Nephron (organoid): ENCODE results near the gene ARHGEF33.

Source experiments
- H3K27ac Mint-ChIP-seq, 3 experiments: 2 replicates each; pipeline ENCODE4 v1.8.0; 2020; ENCODE audit warnings: mixed read lengths in 3 of 3, mild to moderate bottlenecking in 2 of 3, moderate library complexity in 1 of 3
- H3K27me3 Mint-ChIP-seq: 2 replicates; pipeline ENCODE4 v1.8.0; 2021; ENCODE audit warnings: low read depth, mild to moderate bottlenecking, moderate library complexity, mixed read lengths
- H3K36me3 Mint-ChIP-seq: 2 replicates; pipeline ENCODE4 v1.8.0; 2020; ENCODE audit warnings: low read depth, mixed read lengths
- H3K4me1 Mint-ChIP-seq: 2 replicates; pipeline ENCODE4 v1.8.0; 2020; ENCODE audit warnings: mixed read lengths
- H3K4me3 Mint-ChIP-seq, 3 experiments: 2 replicates each; pipeline ENCODE4 v1.8.0; 2020; ENCODE audit warnings: mild to moderate bottlenecking in 3 of 3, mixed read lengths in 3 of 3, moderate library complexity in 2 of 3
- H3K9me3 Mint-ChIP-seq: 2 replicates; pipeline ENCODE4 v1.8.0; 2020; ENCODE audit warnings: mixed read lengths
- TF ChIP-seq, protein P1 (sequence below), 3 experiments: fragments of 200-600 bp; sonication (generic); IDR thresholded peaks; one replicate each; pipeline ENCODE4 v1.5.0; 2021; ENCODE audit warnings: antibody characterized with exemption in 3 of 3; ENCODE audit not compliant: unreplicated experiment in 3 of 3

ARHGEF33 gene

GRCh38 chr2:39000552-39000951 lies 110.9 kb downstream of the ARHGEF33 start:
- Mint-ChIP-seq H3K4me1 (peaks cover 4% of the 10 kb centered on the region), H3K4me3 (no peak overlapping the region), H3K9me3 (no peaks in the 10 kb centered on the region), H3K27me3 (no peaks in the 10 kb centered on the region), H3K36me3 (peaks cover 54% of the 10 kb centered on the region), H3K27ac (no peak overlapping the region)
- TF ChIP-seq, protein P1, sequence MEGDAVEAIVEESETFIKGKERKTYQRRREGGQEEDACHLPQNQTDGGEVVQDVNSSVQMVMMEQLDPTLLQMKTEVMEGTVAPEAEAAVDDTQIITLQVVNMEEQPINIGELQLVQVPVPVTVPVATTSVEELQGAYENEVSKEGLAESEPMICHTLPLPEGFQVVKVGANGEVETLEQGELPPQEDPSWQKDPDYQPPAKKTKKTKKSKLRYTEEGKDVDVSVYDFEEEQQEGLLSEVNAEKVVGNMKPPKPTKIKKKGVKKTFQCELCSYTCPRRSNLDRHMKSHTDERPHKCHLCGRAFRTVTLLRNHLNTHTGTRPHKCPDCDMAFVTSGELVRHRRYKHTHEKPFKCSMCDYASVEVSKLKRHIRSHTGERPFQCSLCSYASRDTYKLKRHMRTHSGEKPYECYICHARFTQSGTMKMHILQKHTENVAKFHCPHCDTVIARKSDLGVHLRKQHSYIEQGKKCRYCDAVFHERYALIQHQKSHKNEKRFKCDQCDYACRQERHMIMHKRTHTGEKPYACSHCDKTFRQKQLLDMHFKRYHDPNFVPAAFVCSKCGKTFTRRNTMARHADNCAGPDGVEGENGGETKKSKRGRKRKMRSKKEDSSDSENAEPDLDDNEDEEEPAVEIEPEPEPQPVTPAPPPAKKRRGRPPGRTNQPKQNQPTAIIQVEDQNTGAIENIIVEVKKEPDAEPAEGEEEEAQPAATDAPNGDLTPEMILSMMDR (IDR thresholded peaks at IDR 0.05; ENCODE audit: unreplicated experiment in 3 of 3), result no peak

GRCh38 chr2:39007875-39008504 lies 118.3 kb downstream of the ARHGEF33 start:
- no peaks in the 10 kb centered on the region for H3K4me1 Mint-ChIP-seq
- TF ChIP-seq, protein P1 (IDR thresholded peaks at IDR 0.05; ENCODE audit: unreplicated experiment in 3 of 3), result no peak
- no peaks in the 10 kb centered on the region for H3K27me3 Mint-ChIP-seq
- peaks cover 76% of the 10 kb centered on the region for H3K36me3 Mint-ChIP-seq
- H3K9me3 Mint-ChIP-seq, result no peaks in the 10 kb centered on the region
- no peak overlapping the region for H3K27ac Mint-ChIP-seq
- H3K4me3 Mint-ChIP-seq, result no peak overlapping the region

DNA sequence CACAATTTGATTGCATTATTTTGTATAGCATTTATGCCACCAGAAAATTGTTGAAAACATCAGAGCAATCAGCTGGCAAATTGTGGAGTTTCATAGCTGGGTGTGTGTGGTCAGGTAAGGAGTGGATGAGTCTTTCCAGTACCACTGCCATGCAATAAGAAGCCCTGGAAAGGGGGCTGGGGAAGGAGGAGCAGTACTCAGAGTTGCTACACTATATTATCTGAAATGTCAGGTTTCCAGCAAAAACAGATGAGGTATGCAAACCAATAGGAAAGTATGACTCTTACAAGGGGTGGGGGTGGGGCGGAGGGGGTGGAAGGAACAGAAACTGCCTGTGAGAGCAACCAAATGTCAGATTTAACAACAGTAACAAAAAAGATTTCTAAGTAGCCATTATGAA lies 119.0 kb downstream of the ARHGEF33 start:
- H3K27ac Mint-ChIP-seq, result no peak overlapping the region

DNA sequence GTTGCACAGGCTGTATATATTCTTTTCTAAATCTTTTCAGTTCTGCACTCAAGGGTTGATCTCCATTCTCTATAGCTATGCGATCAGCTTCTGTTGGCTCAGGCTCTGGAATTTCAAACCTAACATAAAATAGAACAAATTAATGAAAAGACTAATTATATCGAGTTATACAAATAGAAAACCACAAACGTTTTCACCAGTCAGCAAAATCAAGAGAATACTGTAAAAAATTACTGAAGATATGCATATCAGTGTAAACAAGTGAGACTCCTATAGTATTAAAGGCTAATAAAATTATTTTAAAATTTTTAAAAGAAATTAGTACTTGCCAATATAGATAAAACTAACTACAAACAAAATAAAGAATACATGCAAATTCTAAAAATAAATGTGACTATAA lies 124.2 kb downstream of the ARHGEF33 start:
- Mint-ChIP-seq H3K27me3 (no peaks in the 10 kb centered on the region), H3K9me3 (no peaks in the 10 kb centered on the region), H3K36me3 (peaks cover 45% of the 10 kb centered on the region)

More for the DNA sequence above, 119.0 kb downstream of the ARHGEF33 start:
- TF ChIP-seq, protein P1 (IDR thresholded peaks at IDR 0.05; ENCODE audit: unreplicated experiment in 3 of 3), result no peak
- Mint-ChIP-seq H3K27me3 (no peaks in the 10 kb centered on the region), H3K36me3 (peaks cover 81% of the 10 kb centered on the region), H3K4me3 (no peak overlapping the region), H3K9me3 (no peaks in the 10 kb centered on the region), H3K4me1 (no peaks in the 10 kb centered on the region)

DNA sequence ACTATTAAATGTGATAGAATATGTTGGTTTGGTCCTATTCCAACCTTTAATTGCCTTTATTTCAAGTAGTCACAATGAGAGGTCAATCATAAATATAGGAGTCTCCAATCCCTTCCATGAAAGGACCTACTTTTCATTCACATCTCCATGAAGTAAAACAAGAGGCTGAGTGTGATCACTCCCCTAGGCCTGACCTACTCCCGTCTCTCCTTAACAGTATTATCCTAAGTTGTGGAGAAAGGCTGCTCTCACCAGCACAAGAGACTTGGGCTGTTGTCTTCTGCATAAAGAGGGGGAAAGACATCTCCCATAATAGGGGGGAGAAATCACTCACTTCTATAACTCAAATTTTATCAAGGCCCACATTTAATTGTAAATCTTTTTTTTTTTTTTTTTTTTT lies 125.7 kb downstream of the ARHGEF33 start:
- no peak overlapping the region for H3K4me3 Mint-ChIP-seq
- H3K27me3 Mint-ChIP-seq, result no peaks in the 10 kb centered on the region
- H3K4me1 Mint-ChIP-seq, result peaks cover 6% of the 10 kb centered on the region
- TF ChIP-seq, protein P1 (IDR thresholded peaks at IDR 0.05; ENCODE audit: unreplicated experiment in 3 of 3), result no peak
- no peaks in the 10 kb centered on the region for H3K9me3 Mint-ChIP-seq
- no peak overlapping the region for H3K27ac Mint-ChIP-seq
- H3K36me3 Mint-ChIP-seq, result peaks cover 29% of the 10 kb centered on the region

More for the DNA sequence above, 124.2 kb downstream of the ARHGEF33 start:
- TF ChIP-seq, protein P1 (IDR thresholded peaks at IDR 0.05; ENCODE audit: unreplicated experiment in 3 of 3), result no peak
- H3K27ac Mint-ChIP-seq, result no peak overlapping the region
- H3K4me1 Mint-ChIP-seq, result peaks cover 6% of the 10 kb centered on the region
- H3K4me3 Mint-ChIP-seq, result no peak overlapping the region

GRCh38 chr2:39017334-39017733 lies 127.7 kb downstream of the ARHGEF33 start:
- Mint-ChIP-seq H3K27ac (no peak overlapping the region), H3K36me3 (peaks cover 14% of the 10 kb centered on the region), H3K27me3 (no peaks in the 10 kb centered on the region), H3K4me3 (no peak overlapping the region), H3K4me1 (peaks cover 6% of the 10 kb centered on the region), H3K9me3 (no peaks in the 10 kb centered on the region)
- TF ChIP-seq, protein P1 (IDR thresholded peaks at IDR 0.05; ENCODE audit: unreplicated experiment in 3 of 3), result no peak
